GM18870 (cell line): ENCODE measurements around the gene LSMEM2.

Source experiments
- ATAC-seq: cut with Tn5 transposase; IDR thresholded peaks from one replicate; pipeline ENCODE4 v1.9.1; 2021; ENCODE audit warnings: moderate library complexity; ENCODE audit not compliant: unreplicated experiment

The LSMEM2 gene

GRCh38 chr3:50337175-50337861 lies 58.4 kb downstream of the LSMEM2 start:
- peak; percentile 80 for ATAC-seq
